H1 (cell line): ENCODE measurements around the gene NKX6-1. TPM values are rescaled to one million over a fixed set of nuclear protein-coding genes. Genes with fewer than 3 reads are reported as not detected.

Experiments used
- CTCF ChIA-PET: fragments of 300-600 bp; sonication (Branson Sonifier 250); formaldehyde crosslinking; loops from one replicate; lab custom pipeline; 2021; ENCODE audit not compliant: partially characterized antibody; lab: Charles Lee
- POLR2A ChIA-PET: fragments of 300-600 bp; sonication (Branson Sonifier 250); formaldehyde crosslinking; loops from one replicate; lab custom pipeline; 2021; ENCODE audit warnings: inconsistent platforms; ENCODE audit not compliant: partially characterized antibody; lab: Charles Lee
- DNase-seq, 2 experiments: peaks; one replicate each; pipeline versions ENCODE4 v3.0.0 to v3.0.0-alpha.2; 2010 to 2022; ENCODE audit warnings: low spot score in 2 of 2, low read depth in 1 of 2, mixed read lengths in 1 of 2
- FAIRE-seq: peaks from 2 replicates; lab custom pipeline; 2011; peaks lifted over from hg19 to GRCh38; lab: Jason Lieb, UNC
- H2AFZ ChIP-seq: 2 replicates; pipeline ENCODE4 v1.8.1; 2012; ENCODE audit warnings: low read length, inconsistent platforms
- H2AK5ac ChIP-seq: 2 replicates; pipeline ENCODE4 v1.6.1; 2013; ENCODE audit warnings: low read depth, low read length
- H2BK120ac ChIP-seq: replicated peaks from 2 replicates; pipeline ENCODE3; 2013; ENCODE audit warnings: low read depth, low read length, inconsistent platforms
- H2BK12ac ChIP-seq: 2 replicates; pipeline ENCODE4 v1.6.1; 2013; ENCODE audit warnings: low read depth, low read length
- H2BK15ac ChIP-seq: 2 replicates; pipeline ENCODE4 v1.6.1; 2013; ENCODE audit warnings: low read length
- H2BK20ac ChIP-seq: 2 replicates; pipeline ENCODE4 v1.6.1; 2013; ENCODE audit warnings: low read length
- H2BK5ac ChIP-seq: 2 replicates; pipeline ENCODE4 v1.6.1; 2013; ENCODE audit warnings: low read depth, low read length
- H3K14ac ChIP-seq: 2 replicates; pipeline ENCODE4 v1.6.1; 2013; ENCODE audit warnings: inconsistent platforms; ENCODE audit not compliant: insufficient read length
- H3K18ac ChIP-seq: 2 replicates; pipeline ENCODE4 v1.6.1; 2013; ENCODE audit warnings: low read length; ENCODE audit errors: extremely low read depth
- H3K23ac ChIP-seq: 2 replicates; pipeline ENCODE4 v1.6.1; 2013; ENCODE audit warnings: inconsistent platforms; ENCODE audit not compliant: insufficient read length
- H3K23me2 ChIP-seq: 2 replicates; pipeline ENCODE4 v1.6.1; 2013; ENCODE audit warnings: low read depth, low read length
- H3K27ac ChIP-seq: 2 replicates; pipeline ENCODE4 v1.6.1; 2011; ENCODE audit warnings: low read depth, low read length, inconsistent platforms
- H3K27me3 ChIP-seq, 4 experiments: replicated peaks in 1 of 4; 1 replicate in 1 of 4; 2 replicates in 3 of 4; pipeline versions ENCODE4 v1.6.1 to v1.8.1; 2011 to 2013; ENCODE audit warnings: low read length in 3 of 4, mild to moderate bottlenecking in 3 of 4, inconsistent platforms in 2 of 4, mixed read lengths in 2 of 4, moderate library complexity in 1 of 4; ENCODE audit not compliant: control insufficient read depth in 3 of 4, insufficient read depth in 3 of 4; ENCODE audit errors: extremely low read depth in 1 of 4
- H3K36me3 ChIP-seq, 4 experiments: 2 replicates each; pipeline versions ENCODE4 v1.6.1 to v1.8.1; 2011 to 2013; ENCODE audit warnings: mild to moderate bottlenecking in 4 of 4, low read length in 3 of 4, moderate library complexity in 2 of 4, control low read depth in 1 of 4, inconsistent platforms in 1 of 4; ENCODE audit not compliant: insufficient read depth in 4 of 4, control insufficient read depth in 2 of 4
- H3K4ac ChIP-seq: replicated peaks from 2 replicates; pipeline ENCODE3; 2013; ENCODE audit warnings: low read length, low read depth, mixed read lengths, inconsistent platforms; ENCODE audit not compliant: insufficient read length
- H3K4me1 ChIP-seq, 4 experiments: replicated peaks in 1 of 4; 1 replicate in 1 of 4; 2 replicates in 3 of 4; pipeline versions ENCODE4 v1.6.1 to v1.8.1; 2011 to 2013; ENCODE audit warnings: low read length in 3 of 4, inconsistent platforms in 2 of 4, mixed read lengths in 1 of 4; ENCODE audit not compliant: insufficient read depth in 4 of 4, control insufficient read depth in 3 of 4
- H3K4me2 ChIP-seq, 2 experiments: 2 replicates each; pipeline versions ENCODE4 v1.6.1 to v1.8.1; 2011 to 2013; ENCODE audit warnings: low read depth in 2 of 2, low read length in 2 of 2, control low read depth in 1 of 2, inconsistent platforms in 1 of 2, mild to moderate bottlenecking in 1 of 2; ENCODE audit not compliant: insufficient read depth in 1 of 2
- H3K4me3 ChIP-seq, 4 experiments: fragments of 200-600, 300-600 bp in 1 of 4; sonication (generic), shearing (Covaris generic), sonication (Bioruptor Twin) in 1 of 4; 2 replicates each; pipeline versions ENCODE4 v1.5.1 to v1.8.1; 2011 to 2016; ENCODE audit warnings: low read length in 4 of 4, low read depth in 3 of 4, control low read depth in 2 of 4, inconsistent platforms in 2 of 4, mild to moderate bottlenecking in 2 of 4, mixed read lengths in 1 of 4, moderate library complexity in 1 of 4; ENCODE audit not compliant: insufficient read depth in 2 of 4; ENCODE audit errors: extremely low read depth in 1 of 4
- H3K56ac ChIP-seq: replicated peaks from 2 replicates; pipeline ENCODE3; 2013; ENCODE audit warnings: low read depth, mild to moderate bottlenecking, mixed read lengths, low read length, inconsistent platforms; ENCODE audit not compliant: insufficient read length
- H3K79me1 ChIP-seq: 2 replicates; pipeline ENCODE4 v1.6.1; 2013; ENCODE audit warnings: low read depth, low read length, control low read depth
- H3K79me2 ChIP-seq, 2 experiments: 2 replicates each; pipeline versions ENCODE4 v1.6.1 to v1.8.1; 2012 to 2013; ENCODE audit warnings: low read length in 2 of 2, mild to moderate bottlenecking in 2 of 2, inconsistent platforms in 1 of 2; ENCODE audit not compliant: insufficient read depth in 2 of 2, control insufficient read depth in 1 of 2
- H3K9ac ChIP-seq, 4 experiments: replicated peaks in 1 of 4; 1 replicate in 1 of 4; 2 replicates in 3 of 4; pipeline versions ENCODE4 v1.6.1 to v1.8.1; 2011 to 2013; ENCODE audit warnings: low read depth in 3 of 4, low read length in 3 of 4, control low read depth in 2 of 4, mild to moderate bottlenecking in 2 of 4, moderate library complexity in 2 of 4, inconsistent platforms in 1 of 4; ENCODE audit errors: extremely low read depth in 1 of 4
- H3K9me3 ChIP-seq, 2 experiments: 2 replicates each; pipeline versions ENCODE4 v1.6.1 to v1.8.1; 2012 to 2013; ENCODE audit warnings: mild to moderate bottlenecking in 2 of 2, moderate library complexity in 2 of 2, control low read depth in 1 of 2, inconsistent platforms in 1 of 2, low read depth in 1 of 2, low read length in 1 of 2, mixed read lengths in 1 of 2; ENCODE audit not compliant: insufficient read depth in 2 of 2
- H4K20me1 ChIP-seq, 2 experiments: replicated peaks in 1 of 2; 2 replicates each; pipeline versions ENCODE3 to v1.8.1; 2011 to 2013; ENCODE audit warnings: inconsistent platforms in 2 of 2, low read length in 2 of 2, mild to moderate bottlenecking in 1 of 2; ENCODE audit not compliant: insufficient read depth in 2 of 2, control insufficient read depth in 1 of 2
- H4K5ac ChIP-seq: 2 replicates; pipeline ENCODE4 v1.6.1; 2013; ENCODE audit warnings: low read length, low read depth, mixed read lengths, inconsistent platforms; ENCODE audit not compliant: insufficient read length
- H4K8ac ChIP-seq: 2 replicates; pipeline ENCODE4 v1.8.0; 2013; ENCODE audit warnings: mild to moderate bottlenecking, moderate library complexity, low read length, inconsistent platforms; ENCODE audit not compliant: insufficient read depth; ENCODE audit errors: extremely low read depth
- H4K91ac ChIP-seq: replicated peaks from 2 replicates; pipeline ENCODE3; 2013; ENCODE audit warnings: low read length, mixed read lengths, inconsistent platforms; ENCODE audit not compliant: insufficient read length
- ASH2L ChIP-seq: fragments of 200-600, 300-600 bp; sonication (generic); IDR thresholded peaks from one replicate; pipeline ENCODE4 v1.7.1; 2017; ENCODE audit warnings: low read length
- CBX8 ChIP-seq: fragments of 300-800, 300-1000 bp; sonication (generic); IDR thresholded peaks from 2 replicates; pipeline ENCODE4 v1.7.1; 2016; ENCODE audit warnings: low read depth, low read length, borderline replicate concordance
- HDAC2 ChIP-seq, 2 experiments: fragments of 300-600 bp in 1 of 2; sonication (generic) in 1 of 2; IDR thresholded peaks; 2 replicates each; pipeline ENCODE4 v1.6.1; 2011 to 2012; ENCODE audit warnings: low read depth in 2 of 2, low read length in 2 of 2, mild to moderate bottlenecking in 2 of 2, moderate library complexity in 2 of 2, borderline replicate concordance in 1 of 2, inconsistent platforms in 1 of 2
- NRF1 ChIP-seq: IDR thresholded peaks from 2 replicates; pipeline ENCODE4 v1.6.1; 2011; ENCODE audit warnings: mild to moderate bottlenecking, low read depth, low read length, improper control_type of control experiment
- RAD21 ChIP-seq, 2 experiments: IDR thresholded peaks in 1 of 2; conservative IDR thresholded peaks in 1 of 2; 2 replicates each; pipeline ENCODE4 v1.6.1; 2011; ENCODE audit warnings: low read depth in 2 of 2, low read length in 2 of 2, improper control_type of control experiment in 1 of 2, inconsistent platforms in 1 of 2, mild to moderate bottlenecking in 1 of 2, moderate library complexity in 1 of 2
- TEAD4 ChIP-seq: IDR thresholded peaks from 2 replicates; pipeline ENCODE4 v1.6.1; 2012; ENCODE audit warnings: low read depth, low read length, inconsistent platforms, mixed read lengths
- YY1 ChIP-seq: IDR thresholded peaks from 2 replicates; pipeline ENCODE4 v1.6.1; 2011; ENCODE audit warnings: low read depth, mild to moderate bottlenecking, low read length
- WGBS, 2 experiments: shearing (Covaris generic) in 1 of 2; methylation state at CpG; one replicate each; pipeline versions ENCODE4 v1.1.6 to v1.1.7; 2013 to 2015; ENCODE audit warnings: low lambda C conversion rate in 2 of 2, mixed read lengths in 2 of 2, inconsistent platforms in 1 of 2, low coverage in 1 of 2, missing lambda C conversion rate in 1 of 2; ENCODE audit not compliant: insufficient replicate concordance in 2 of 2, insufficient coverage in 1 of 2, insufficient read length in 1 of 2; ENCODE audit errors: extremely low coverage in 1 of 2, missing lambda C conversion rate in 1 of 2; 5-methylcytosine and 5-hydroxymethylcytosine counted together
- polyA plus RNA-seq, 7 experiments: library from polyadenylated mRNA; depleted of rRNA in 3 of 7; stranded (reverse) in 5 of 7; unstranded in 2 of 7; fragments of >200 nt in 5 of 7; fragments of 200-250 nt in 2 of 7; gene quantifications; 1 replicate in 5 of 7; 2 replicates in 1 of 7; 4 replicates in 1 of 7; pipeline versions ENCODE4 v1.2.1 to v1.2.3, GENCODE V29; 2011 to 2013; ENCODE audit warnings: missing spikeins in 2 of 7, mixed read lengths in 2 of 7
- total RNA-seq: library from RNA; stranded (reverse); fragmentation: NEBNext Ultra II Directional; extraction: Animal tissue kit (Norgen Biotek cat#: 25700); gene quantifications from 2 replicates; pipeline ENCODE4 v1.2.1, GENCODE V29; 2021

Gene NKX6-1
- total and polyA plus RNA-seq, 2 of the 8 experiments (the other 6 are each of a cell fraction or from before 2014, with no cell fraction given): 0.03 to 0.45 TPM

- no peak overlapping the region for H2BK20ac ChIP-seq
- H4K5ac ChIP-seq: no peak overlapping the region
- no peak overlapping the region for H2AK5ac ChIP-seq
- no peak overlapping the region for H3K56ac ChIP-seq
- peaks cover 40 to 52% (median 47%) of the 10 kb centered on the region in 4 experiments for H3K27me3 ChIP-seq
- H3K4me3 ChIP-seq: 0 out of 8 replicates have a peak overlapping the region, but pooled peaks of 1 of the 4 experiments have one; percentile 19
- H4K91ac ChIP-seq: no peak overlapping the region
- no peak overlapping the region for H3K14ac ChIP-seq
- 9% methylated on average over 19 of the region's 19 CpGs; no CpG with 5 or more reads in 1 of the 2 experiments for WGBS, 2 experiments
- POLR2A ChIA-PET: interaction anchor here (1.4 kb wide), 1 partner anchor 22 kb away, joined by 5 read pairs; no protein-coding TSS in a partner anchor
- H3K23me2 ChIP-seq: peaks cover 11% of the 10 kb centered on the region; the same call in 1 of the 2 replicates
- H3K18ac ChIP-seq: no peak overlapping the region
- peaks cover 7 to 18% of the 10 kb centered on the region in 2 experiments for H4K20me1 ChIP-seq
- H3K79me1 ChIP-seq: no peaks in the 10 kb centered on the region
- 0 out of 2 replicates have a peak overlapping the region, but pooled peaks have one; percentile 50 for H2BK15ac ChIP-seq
- H3K4ac ChIP-seq: no peak overlapping the region
- H3K27ac ChIP-seq: no peak overlapping the region
- H2BK120ac ChIP-seq: no peak overlapping the region
- H2BK12ac ChIP-seq: no peak overlapping the region
- H3K9ac ChIP-seq: no peak overlapping the region
- FAIRE-seq (peak; percentile 98), DNase-seq (no peak)
- no peaks in the 10 kb centered on the region for H3K9me3 ChIP-seq
- H3K4me1 ChIP-seq: peaks cover 3 to 19% (median 9%) of the 10 kb centered on the region in 4 experiments
- CTCF ChIA-PET: interaction anchor here (0.6 to 5.6 kb wide), 11 partner anchors 9 to 722 kb away, joined by 3 to 83 read pairs (median 3); no protein-coding TSS in a partner anchor
- no peak overlapping the region for H4K8ac ChIP-seq
- H3K4me2 ChIP-seq: peak overlapping the region; percentile 46 to 58; a peak in 2 of 4 replicates
- H3K23ac ChIP-seq: no peak overlapping the region
- no peak overlapping the region for H2AFZ ChIP-seq
- H3K79me2 ChIP-seq: no peaks in the 10 kb centered on the region
- H3K36me3 ChIP-seq: no peaks in the 10 kb centered on the region; a peak in 1 of 8 replicates
- H2BK5ac ChIP-seq: no peak overlapping the region
- peak; percentile 86 for TF ChIP-seq YY1
- TF ChIP-seq RAD21 (IDR thresholded peaks at IDR 0.05 in 1 of 2, conservative IDR thresholded peaks at IDR 0.05 in 1 of 2; ENCODE audit: low read depth in 2 of 2, low read length in 2 of 2): peak; percentile 92 to 93
- peak; percentile 1 for TF ChIP-seq ASH2L
- 0 out of 2 replicates have a peak, but pooled peaks have one; percentile 33 for TF ChIP-seq TEAD4
- TF ChIP-seq NRF1: no peak
- peak; percentile 54; the same call in 1 of the 2 replicates for TF ChIP-seq CBX8
- TF ChIP-seq HDAC2 (IDR thresholded peaks at IDR 0.05; ENCODE audit: borderline replicate concordance in 1 of 2, low read depth in 2 of 2, low read length in 2 of 2): no peak
Measured at GRCh38 chr4:84503495-84504437, 4.7 kb upstream of the NKX6-1 start.
